SU-DHL-6 (cell line): Measurements from ENCODE around the gene CLEC9A.

Experiments
- CTCF ChIP-seq: fragments of 200-600 bp; sonication (generic); IDR thresholded peaks from one replicate; pipeline ENCODE4 v1.5.1; 2017; ENCODE audit warnings: antibody characterized with exemption, mild to moderate bottlenecking, low read length, moderate library complexity; ENCODE audit not compliant: insufficient read depth, poor library complexity, severe bottlenecking
- EZH2phosphoT487 ChIP-seq: fragments of 200-600 bp; sonication (generic), shearing (Covaris generic); conservative IDR thresholded peaks from 2 replicates; pipeline ENCODE4 v1.6.1; 2018; ENCODE audit warnings: mild to moderate bottlenecking, antibody characterized with exemption, low read length, moderate library complexity, mixed read lengths

GRCh38 chr12:10113920-10114319, 83.4 kb downstream of the CLEC9A start:
- TF ChIP-seq CTCF (no peak), EZH2phosphoT487 (no peak)
